GM21737 (cell line): Measurements from ENCODE around the gene PINK1.

Source experiments
- ATAC-seq: cut with Tn5 transposase; IDR thresholded peaks from one replicate; pipeline ENCODE4 v1.9.1; 2021; ENCODE audit warnings: mild to moderate bottlenecking, moderate library complexity; ENCODE audit not compliant: unreplicated experiment

PINK1 gene

GRCh38 chr1:20700636-20701215 lies 67.5 kb downstream of the PINK1 start:
- ATAC-seq = no peak
